Uterus (tissue), 4 donors: ENCODE results near the gene CRTAC1. TPM values are rescaled to one million over a fixed set of nuclear protein-coding genes. Genes with fewer than 3 reads are reported as not detected.

Experiments used
- DNase-seq, 2 donors: peaks; one replicate each; pipeline ENCODE4 v3.0.0-alpha.2; 2019 to 2020
- H3K27ac ChIP-seq, 2 donors: fragments of 200-600 bp; sonication (generic); 1 replicate in 1 of 2; 2 replicates in 1 of 2; pipeline ENCODE4 v1.5.1; 2016 to 2018
- H3K27me3 ChIP-seq, 2 donors: fragments of 200-600 bp; sonication (generic); one replicate each; pipeline ENCODE4 v1.5.1; 2018 to 2019; ENCODE audit warnings: control low read depth in 1 of 2
- H3K36me3 ChIP-seq, 2 donors: fragments of 200-600 bp; sonication (generic); one replicate each; pipeline ENCODE4 v1.5.1; 2019; ENCODE audit warnings: control low read depth in 1 of 2
- H3K4me1 ChIP-seq, 2 donors: fragments of 200-600 bp; sonication (generic); one replicate each; pipeline ENCODE4 v1.5.1; 2018 to 2019; ENCODE audit warnings: control low read depth in 1 of 2
- H3K4me3 ChIP-seq, 2 donors: fragments of 200-600 bp; sonication (generic); 1 replicate in 1 of 2; 2 replicates in 1 of 2; pipeline ENCODE4 v1.5.1; 2018 to 2019; ENCODE audit warnings: mild to moderate bottlenecking in 1 of 2
- H3K9me3 ChIP-seq, 2 donors: fragments of 200-600 bp; sonication (generic); one replicate each; pipeline ENCODE4 v1.5.1; 2019; ENCODE audit warnings: control low read depth in 1 of 2
- POLR2A ChIP-seq, 2 donors: fragments of 450-650 bp; IDR thresholded peaks; one replicate each; pipeline ENCODE4 v1.6.1; 2016; ENCODE audit warnings: antibody characterized with exemption in 2 of 2, mild to moderate bottlenecking in 1 of 2, moderate library complexity in 1 of 2
- intact Hi-C: fragments of 100-400 bp; cut with DNase I; formaldehyde crosslinking; loops from one replicate; pipeline ENCODE4 v1.15.1; 2023; ENCODE audit warnings: low total_unique reads
- total RNA-seq, 4 donors: library from RNA; depleted of rRNA in 3 of 4; stranded (reverse); fragments of >200 nt in 3 of 4; gene quantifications; one replicate each; pipeline versions ENCODE4 v1.1.0 to v1.2.4, GENCODE V29; 2014 to 2023
- TF ChIP-seq, protein P1 (sequence below), 4 experiments: fragments of 200-600 bp in 2 of 4; fragments of 450-650 bp in 2 of 4; sonication (generic) in 2 of 4; IDR thresholded peaks; one replicate each; pipeline ENCODE4 v1.5.1; 2016 to 2019; ENCODE audit warnings: antibody characterized with exemption in 4 of 4, mild to moderate bottlenecking in 2 of 4, moderate library complexity in 1 of 4
- donor health status: DM: yes; HTN: yes; CAD: no.

CRTAC1 gene
- total RNA-seq, 4 donors from 2014 or later = 0.26 to 7.5 (median 2.0) TPM

DNA sequence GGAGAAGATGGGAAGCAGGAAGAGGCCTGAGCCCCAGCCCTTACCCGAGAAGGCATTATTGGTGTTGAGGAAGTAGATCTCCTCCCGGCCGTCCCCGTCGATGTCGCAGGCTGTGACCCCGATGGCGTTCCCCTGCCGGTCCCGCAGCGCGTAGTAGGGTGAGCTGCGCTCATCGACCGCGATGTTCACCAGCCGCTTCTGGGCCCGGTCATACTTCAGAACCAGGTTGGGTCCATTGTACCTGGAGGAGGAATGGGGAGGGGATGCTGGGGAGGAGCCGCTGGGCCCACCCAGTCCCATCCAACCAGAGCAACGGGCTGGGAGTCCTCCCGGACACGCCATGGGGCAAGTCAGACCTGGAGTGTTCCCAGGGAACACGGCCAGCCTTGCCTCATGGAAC, 94.3 kb downstream of the CRTAC1 start:
- intact Hi-C loops = no loop called here
- H3K36me3 ChIP-seq = no peaks in the 10 kb centered on the region

DNA sequence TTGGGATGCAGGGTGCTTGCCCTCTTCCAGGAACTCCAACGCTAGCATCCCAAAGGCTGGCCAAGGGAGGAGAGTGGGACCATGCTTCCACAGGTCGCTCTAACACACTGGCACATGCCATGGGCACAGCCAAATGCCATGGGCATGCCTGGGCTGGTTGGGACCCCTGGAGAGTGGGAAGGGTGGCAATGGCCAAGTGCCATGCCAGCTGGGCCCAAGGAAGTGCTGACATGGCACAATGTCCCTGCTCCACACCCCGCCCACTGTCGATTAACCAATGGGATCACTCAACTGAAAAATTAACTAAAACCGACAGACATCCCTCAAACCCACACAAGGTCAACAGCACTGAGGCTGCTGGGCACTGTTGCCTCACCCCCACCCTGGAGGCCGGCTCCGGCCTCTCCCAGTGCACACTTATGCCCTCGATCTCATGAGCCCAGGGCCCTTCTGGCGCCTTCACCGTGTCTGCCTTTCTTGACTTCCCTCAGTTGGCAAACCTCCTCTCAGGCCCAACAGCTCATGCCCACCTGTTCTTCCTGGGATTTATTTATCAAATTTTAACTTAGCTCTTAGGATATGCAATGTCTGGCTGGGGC, 97.4 kb downstream of the CRTAC1 start:
- Histone ChIP-seq H3K9me3 (no peaks in the 10 kb centered on the region), H3K4me1 (no peaks in the 10 kb centered on the region), H3K4me3 (no peak overlapping the region), H3K27me3 (no peaks in the 10 kb centered on the region), H3K27ac (no peak overlapping the region), H3K36me3 (no peaks in the 10 kb centered on the region)
- TF ChIP-seq, protein P1, sequence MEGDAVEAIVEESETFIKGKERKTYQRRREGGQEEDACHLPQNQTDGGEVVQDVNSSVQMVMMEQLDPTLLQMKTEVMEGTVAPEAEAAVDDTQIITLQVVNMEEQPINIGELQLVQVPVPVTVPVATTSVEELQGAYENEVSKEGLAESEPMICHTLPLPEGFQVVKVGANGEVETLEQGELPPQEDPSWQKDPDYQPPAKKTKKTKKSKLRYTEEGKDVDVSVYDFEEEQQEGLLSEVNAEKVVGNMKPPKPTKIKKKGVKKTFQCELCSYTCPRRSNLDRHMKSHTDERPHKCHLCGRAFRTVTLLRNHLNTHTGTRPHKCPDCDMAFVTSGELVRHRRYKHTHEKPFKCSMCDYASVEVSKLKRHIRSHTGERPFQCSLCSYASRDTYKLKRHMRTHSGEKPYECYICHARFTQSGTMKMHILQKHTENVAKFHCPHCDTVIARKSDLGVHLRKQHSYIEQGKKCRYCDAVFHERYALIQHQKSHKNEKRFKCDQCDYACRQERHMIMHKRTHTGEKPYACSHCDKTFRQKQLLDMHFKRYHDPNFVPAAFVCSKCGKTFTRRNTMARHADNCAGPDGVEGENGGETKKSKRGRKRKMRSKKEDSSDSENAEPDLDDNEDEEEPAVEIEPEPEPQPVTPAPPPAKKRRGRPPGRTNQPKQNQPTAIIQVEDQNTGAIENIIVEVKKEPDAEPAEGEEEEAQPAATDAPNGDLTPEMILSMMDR (IDR thresholded peaks at IDR 0.05) = no peak
- TF ChIP-seq POLR2A (IDR thresholded peaks at IDR 0.05) = no peak
- DNase-seq = no peak
- intact Hi-C loops = no loop called here

More for the DNA sequence above, 94.3 kb downstream of the CRTAC1 start:
- TF ChIP-seq, protein P1 (IDR thresholded peaks at IDR 0.05) = no peak
- TF ChIP-seq POLR2A (IDR thresholded peaks at IDR 0.05) = no peak
- no peak overlapping the region for H3K4me3 ChIP-seq
- H3K9me3 ChIP-seq = no peaks in the 10 kb centered on the region
- H3K27me3 ChIP-seq = no peaks in the 10 kb centered on the region
- H3K4me1 ChIP-seq = no peaks in the 10 kb centered on the region
- DNase-seq = no peak
- H3K27ac ChIP-seq = no peak overlapping the region

DNA sequence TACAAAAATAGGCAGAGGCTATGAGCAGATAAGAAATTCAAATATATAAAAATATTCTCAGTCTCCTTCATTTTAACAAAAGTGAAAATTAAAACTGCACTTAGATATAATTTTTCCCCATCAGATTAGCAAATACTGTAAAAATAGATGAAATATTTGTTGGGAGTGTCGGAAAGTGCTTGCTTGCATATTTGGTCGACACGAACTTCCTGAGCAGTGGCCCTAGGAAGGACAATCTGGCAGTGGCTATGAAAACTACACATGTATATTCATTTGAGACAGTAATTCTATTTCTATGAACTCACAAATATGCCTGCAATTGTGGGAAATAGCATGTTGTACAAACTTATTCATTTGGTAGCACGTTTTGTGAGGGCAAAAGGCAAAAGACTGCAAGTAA, 99.4 kb downstream of the CRTAC1 start:
- Histone ChIP-seq H3K9me3 (no peaks in the 10 kb centered on the region), H3K4me3 (no peak overlapping the region), H3K4me1 (no peaks in the 10 kb centered on the region), H3K27ac (no peak overlapping the region), H3K27me3 (no peaks in the 10 kb centered on the region), H3K36me3 (no peaks in the 10 kb centered on the region)
- DNase-seq = no peak
- no peak for TF ChIP-seq POLR2A (IDR thresholded peaks at IDR 0.05)
- TF ChIP-seq, protein P1 (IDR thresholded peaks at IDR 0.05) = no peak
- intact Hi-C loops = no loop called here

DNA sequence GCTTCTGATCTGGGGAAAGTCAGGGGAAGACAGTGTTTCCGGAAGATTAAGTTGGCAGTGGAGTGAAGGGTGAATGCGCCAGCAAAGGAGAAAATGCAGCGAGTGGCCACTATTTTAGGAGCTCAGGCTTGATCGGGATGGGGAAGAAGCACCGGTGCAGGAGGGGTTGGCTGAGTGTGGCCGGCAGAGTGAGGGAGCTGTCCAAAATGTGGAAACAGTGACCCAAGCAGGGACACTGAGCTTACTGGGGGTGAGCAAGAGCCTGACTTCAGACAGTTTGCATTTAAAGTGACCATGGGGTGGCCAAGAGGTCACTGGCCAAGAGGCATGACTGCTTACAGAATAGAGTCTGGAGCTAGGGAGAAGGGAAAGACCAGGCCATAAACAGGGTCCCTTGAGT, 101.5 kb downstream of the CRTAC1 start:
- DNase-seq = no peak
- H3K27me3 ChIP-seq = no peaks in the 10 kb centered on the region
- H3K4me3 ChIP-seq = no peak overlapping the region
- no peaks in the 10 kb centered on the region for H3K9me3 ChIP-seq
- intact Hi-C loops = no loop called here
- H3K4me1 ChIP-seq = no peaks in the 10 kb centered on the region
- TF ChIP-seq, protein P1 (IDR thresholded peaks at IDR 0.05) = no peak
- TF ChIP-seq POLR2A (IDR thresholded peaks at IDR 0.05) = no peak
- H3K36me3 ChIP-seq = no peaks in the 10 kb centered on the region
- H3K27ac ChIP-seq = no peak overlapping the region

DNA sequence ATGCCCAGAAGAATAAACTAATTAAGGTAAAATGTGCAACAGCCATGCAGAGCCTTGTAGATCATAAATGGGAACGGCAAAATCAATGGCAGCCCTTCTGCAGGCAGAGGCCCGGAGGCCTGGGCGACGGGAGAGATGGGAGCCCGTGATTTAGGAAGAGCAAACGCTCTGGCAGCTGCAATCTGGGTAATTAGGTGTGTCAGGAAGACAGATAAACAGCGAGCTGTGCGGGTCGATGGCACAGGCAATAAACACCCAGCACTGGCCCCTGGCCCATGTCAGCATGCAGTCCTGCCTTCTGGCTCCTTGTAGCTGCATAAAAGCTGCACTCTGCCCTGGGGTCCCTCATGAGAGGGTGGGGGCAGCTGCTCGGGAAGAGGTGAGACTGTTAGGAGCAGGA, 102.8 kb downstream of the CRTAC1 start:
- Histone ChIP-seq H3K9me3 (no peaks in the 10 kb centered on the region), H3K4me1 (no peaks in the 10 kb centered on the region), H3K4me3 (no peak overlapping the region), H3K27ac (no peak overlapping the region), H3K36me3 (no peaks in the 10 kb centered on the region), H3K27me3 (no peaks in the 10 kb centered on the region)
- DNase-seq = no peak
- TF ChIP-seq, protein P1 (IDR thresholded peaks at IDR 0.05) = no peak
- TF ChIP-seq POLR2A (IDR thresholded peaks at IDR 0.05) = no peak
- intact Hi-C loops = no loop called here
